ENCODE measurements around the gene P2RY10.
"Not testable (repeated sequence)": the region's sequence is repeated elsewhere in the genome, so short reads cannot be mapped to it uniquely, and the experiment has no call there.

Gene P2RY10

DNA sequence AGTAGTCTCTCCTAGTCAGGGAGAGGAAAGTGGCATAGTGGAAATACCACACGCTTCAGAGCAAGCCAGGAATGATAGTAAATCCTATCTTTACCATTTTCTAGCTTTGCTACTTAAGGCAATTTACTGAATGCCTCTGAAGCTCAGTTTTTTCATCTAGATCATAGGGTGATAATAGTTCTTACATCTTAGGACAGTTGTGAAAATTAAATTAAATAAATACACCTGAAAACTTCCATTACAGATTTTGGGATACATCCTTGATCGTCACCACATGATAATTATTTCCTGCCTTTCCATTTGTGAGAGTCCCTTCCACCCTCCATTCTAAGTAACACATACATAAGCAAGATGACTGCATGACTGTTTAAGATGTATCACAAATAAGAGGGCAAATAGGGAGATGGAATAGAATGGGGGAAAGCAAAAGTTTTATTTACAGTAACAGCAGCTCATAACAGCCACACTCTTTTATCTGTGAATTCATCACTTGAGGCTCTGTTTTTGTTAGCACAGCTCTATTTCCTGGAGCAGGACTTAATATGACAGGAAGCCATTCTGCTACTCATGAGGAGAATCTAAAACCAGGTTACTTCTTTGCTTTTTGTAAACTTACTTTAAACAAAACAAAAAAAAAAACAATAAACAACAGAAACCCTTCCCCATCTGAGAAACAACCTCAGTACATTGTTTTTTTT, 13.4 kb downstream of the P2RY10 start:
- in situ Hi-C loops (cut with HindIII; ENCODE audit: low pct_unique_long_range_greater_than_20kb, low sequenced_read_pairs) = no loop called here
- peak in 1 of 2 experiments; percentile 67 for DNase-seq (ENCODE audit: low read depth in 1 of 2, low spot score in 1 of 2)
- peak; percentile 78 for TF ChIP-seq JUND (IDR thresholded peaks at IDR 0.05; ENCODE audit: low read depth)

DNA sequence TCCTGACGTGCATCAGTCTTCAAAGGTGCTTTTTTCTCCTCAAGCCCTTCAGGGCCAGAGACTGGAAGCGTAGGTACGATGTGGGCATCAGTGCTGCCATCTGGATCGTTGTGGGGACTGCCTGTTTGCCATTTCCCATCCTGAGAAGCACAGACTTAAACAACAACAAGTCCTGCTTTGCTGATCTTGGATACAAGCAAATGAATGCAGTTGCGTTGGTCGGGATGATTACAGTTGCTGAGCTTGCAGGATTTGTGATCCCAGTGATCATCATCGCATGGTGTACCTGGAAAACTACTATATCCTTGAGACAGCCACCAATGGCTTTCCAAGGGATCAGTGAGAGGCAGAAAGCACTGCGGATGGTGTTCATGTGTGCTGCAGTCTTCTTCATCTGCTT, 15.7 kb downstream of the P2RY10 start:
- DNase-seq (ENCODE audit: low read depth in 1 of 2, low spot score in 1 of 2) = no peak
- in situ Hi-C loops (cut with HindIII; ENCODE audit: low pct_unique_long_range_greater_than_20kb, low sequenced_read_pairs) = no loop called here
- TF ChIP-seq JUND (IDR thresholded peaks at IDR 0.05; ENCODE audit: low read depth) = no peak

DNA sequence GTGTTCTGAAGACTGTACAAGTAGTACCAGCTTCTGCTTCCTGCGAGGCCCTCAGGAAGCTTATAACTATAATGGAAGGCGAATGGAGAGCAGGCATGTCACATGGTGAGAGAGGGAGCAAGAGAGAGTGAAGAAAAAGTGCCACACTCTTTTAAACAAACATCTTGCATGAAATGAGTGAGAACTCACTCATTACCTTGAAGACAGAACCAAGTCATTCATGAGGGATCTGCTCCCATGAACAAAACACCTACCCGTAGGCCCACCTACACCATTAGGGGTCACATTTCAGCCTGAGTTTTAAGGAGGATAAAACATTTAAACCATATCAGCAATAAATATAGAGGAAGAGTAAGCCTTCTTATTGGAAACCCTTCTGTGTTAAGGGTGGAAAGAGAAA, 19.4 kb downstream of the P2RY10 start:
- in situ Hi-C loops (cut with HindIII; ENCODE audit: low pct_unique_long_range_greater_than_20kb, low sequenced_read_pairs) = no loop called here
- no peak for DNase-seq (ENCODE audit: low read depth in 1 of 2, low spot score in 1 of 2)
- no peak for TF ChIP-seq JUND (IDR thresholded peaks at IDR 0.05; ENCODE audit: low read depth)

DNA sequence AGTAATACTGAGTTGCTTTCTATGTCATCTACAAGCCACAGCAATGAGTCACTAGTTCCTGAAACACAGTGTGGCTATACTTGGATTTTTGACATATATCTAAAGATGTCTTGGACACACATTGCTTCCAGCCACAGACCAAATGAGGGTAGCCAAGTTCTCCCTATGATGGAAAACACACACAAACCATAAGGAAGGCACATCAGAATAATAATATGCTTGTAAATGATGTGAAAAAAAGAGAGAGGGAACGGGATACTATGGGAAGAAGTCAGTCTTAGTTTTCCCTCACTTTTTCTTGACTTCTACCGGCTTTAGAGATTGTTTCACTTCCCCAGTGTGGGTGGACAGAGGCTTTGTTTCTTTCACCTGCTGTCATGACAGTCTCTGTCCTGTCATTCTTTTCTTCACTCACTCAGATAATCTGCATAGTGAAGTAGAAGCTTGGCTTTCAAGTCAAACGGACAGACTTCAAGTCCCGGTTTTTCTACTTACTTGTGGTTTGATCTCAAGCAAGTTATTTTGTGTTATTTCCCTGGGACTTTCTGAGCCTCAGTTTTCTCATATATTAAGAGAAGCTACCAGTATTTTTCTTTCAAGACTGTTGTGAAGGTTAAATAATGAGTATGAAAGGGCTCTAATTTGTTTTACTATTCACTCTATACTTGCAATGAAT, 34.7 kb downstream of the P2RY10 start:
- no peak for DNase-seq (ENCODE audit: low read depth in 1 of 2, low spot score in 1 of 2)
- no peak for TF ChIP-seq JUND (IDR thresholded peaks at IDR 0.05; ENCODE audit: low read depth)
- in situ Hi-C loops (cut with HindIII; ENCODE audit: low pct_unique_long_range_greater_than_20kb, low sequenced_read_pairs) = no loop called here

DNA sequence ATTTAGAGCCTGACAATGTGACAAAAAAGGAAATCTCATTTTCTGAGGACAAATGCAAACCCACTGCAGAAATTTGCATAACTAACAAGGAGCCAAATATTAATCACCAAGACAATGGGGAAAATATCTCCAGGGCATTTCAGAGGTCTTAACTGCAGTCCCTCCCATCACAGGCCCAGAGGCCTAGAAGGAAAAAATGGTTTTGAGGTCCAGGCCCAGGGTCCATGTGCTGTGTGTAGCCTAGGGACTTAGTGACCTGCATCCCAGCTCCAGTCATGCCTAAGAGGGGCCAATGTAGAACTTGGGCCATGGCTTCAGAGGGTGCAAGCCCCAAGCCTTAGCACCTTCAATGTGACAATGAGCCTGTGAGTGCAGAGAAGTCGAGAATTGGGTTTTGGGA, 44.2 kb downstream of the P2RY10 start:
- no peak for TF ChIP-seq JUND (IDR thresholded peaks at IDR 0.05; ENCODE audit: low read depth)
- no peak for DNase-seq (ENCODE audit: low read depth in 1 of 2, low spot score in 1 of 2)
- in situ Hi-C loops (cut with HindIII; ENCODE audit: low pct_unique_long_range_greater_than_20kb, low sequenced_read_pairs) = no loop called here

DNA sequence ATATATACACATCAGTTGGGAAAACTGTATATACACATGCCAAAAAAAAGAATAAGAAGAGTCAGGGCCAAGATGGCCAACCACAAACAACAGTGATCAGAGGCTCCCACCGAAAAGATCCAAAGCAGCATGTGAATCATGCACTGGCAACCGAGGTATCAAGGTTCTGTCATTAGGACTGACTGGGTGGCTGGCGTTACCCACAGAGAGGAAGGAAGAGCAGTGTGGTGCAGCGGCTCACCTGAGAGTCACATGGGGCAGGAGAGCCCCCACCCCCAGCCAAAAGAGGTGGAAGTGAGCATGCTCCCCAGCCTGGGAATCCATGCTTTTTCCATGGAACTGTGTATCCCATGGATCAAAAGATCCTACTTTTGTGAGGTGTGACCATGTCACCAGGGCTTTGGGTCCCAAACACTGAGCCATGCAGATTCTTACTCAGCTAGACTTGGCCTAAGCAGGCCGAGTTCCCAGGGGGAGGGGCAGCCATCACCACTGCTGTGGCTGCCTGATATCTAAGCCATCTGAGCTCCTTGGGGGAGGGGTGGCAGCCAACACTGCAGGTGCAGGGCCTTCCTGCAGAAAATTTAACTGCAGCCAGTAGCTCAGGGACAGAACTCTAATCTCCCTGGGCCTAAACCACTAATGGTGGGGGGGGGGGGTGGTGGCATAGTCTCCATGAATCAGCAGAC, 52.8 kb downstream of the P2RY10 start:
- no peak for DNase-seq (ENCODE audit: low read depth in 1 of 2, low spot score in 1 of 2)
- in situ Hi-C loops (cut with HindIII; ENCODE audit: low pct_unique_long_range_greater_than_20kb, low sequenced_read_pairs) = no loop called here
- no peak for TF ChIP-seq JUND (IDR thresholded peaks at IDR 0.05; ENCODE audit: low read depth)

DNA sequence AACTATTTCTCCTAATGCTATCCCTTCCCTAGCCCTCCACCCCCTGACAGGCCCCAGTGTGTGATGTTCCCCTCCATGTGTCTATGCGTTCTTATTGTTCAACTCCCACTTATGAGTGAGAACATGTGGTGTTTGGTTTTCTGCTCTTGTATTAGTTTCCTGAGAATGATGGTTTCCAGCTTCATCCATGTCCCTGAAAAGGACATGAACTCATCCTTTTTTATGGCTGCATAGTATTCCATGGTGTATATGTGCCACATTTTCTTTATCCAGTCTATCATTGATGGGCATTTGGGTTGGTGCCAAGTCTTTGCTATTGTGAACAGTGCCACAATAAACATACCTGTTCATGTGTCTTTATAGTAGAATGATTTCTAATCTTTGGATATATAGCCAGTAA, 62.3 kb downstream of the P2RY10 start:
- in situ Hi-C loops (cut with HindIII; ENCODE audit: low pct_unique_long_range_greater_than_20kb, low sequenced_read_pairs); DNase-seq (ENCODE audit: low read depth in 1 of 2, low spot score in 1 of 2): not testable (repeated sequence)

Data from T47D (cell line).